Suprapubic skin (tissue), 4 donors: ENCODE results near the gene SLC39A9.

ENCODE experiments used
- CTCF ChIP-seq, 2 donors: fragments of 200-600 bp in 1 of 2; fragments of 450-650 bp in 1 of 2; sonication (generic) in 1 of 2; IDR thresholded peaks; one replicate each; pipeline ENCODE4 v1.5.1; 2016 to 2019; ENCODE audit warnings: antibody characterized with exemption in 2 of 2, mild to moderate bottlenecking in 1 of 2, moderate library complexity in 1 of 2
- EP300 ChIP-seq: sonication (generic); formaldehyde crosslinking; IDR thresholded peaks from one replicate; pipeline ENCODE4 v1.6.1; 2017; ENCODE audit warnings: antibody characterized with exemption
- POLR2A ChIP-seq, 2 donors: fragments of 450-650 bp; IDR thresholded peaks; one replicate each; pipeline ENCODE4 v1.6.1; 2017; ENCODE audit warnings: antibody characterized with exemption in 2 of 2, mild to moderate bottlenecking in 2 of 2, moderate library complexity in 2 of 2
- POLR2AphosphoS5 ChIP-seq, 3 donors: sonication (generic); formaldehyde crosslinking; IDR thresholded peaks; one replicate each; pipeline ENCODE4 v1.6.1; 2017; ENCODE audit warnings: antibody characterized with exemption in 3 of 3

GRCh38 chr14:69464379-69464778, 65.9 kb downstream of the SLC39A9 start:
- TF ChIP-seq CTCF (IDR thresholded peaks at IDR 0.05) (no peak), POLR2AphosphoS5 (IDR thresholded peaks at IDR 0.05) (no peak), POLR2A (IDR thresholded peaks at IDR 0.05) (no peak), EP300 (no peak)
